H9 (cell line): ENCODE measurements around the gene SNTN. TPM values are rescaled to one million over a fixed set of nuclear protein-coding genes. Genes with fewer than 3 reads are reported as not detected.
"Not testable (repeated sequence)": the region's sequence is repeated elsewhere in the genome, so short reads cannot be mapped to it uniquely, and the experiment has no call there.

Experiments used
- DNase-seq: peaks from one replicate; pipeline ENCODE4 v3.0.0-alpha.2; 2017
- H2AFZ ChIP-seq: one replicate; pipeline ENCODE4 v1.6.1; 2013; ENCODE audit warnings: mild to moderate bottlenecking, low read length, control low read depth, moderate library complexity
- H2AK5ac ChIP-seq: 2 replicates; pipeline ENCODE4 v1.6.1; 2013; ENCODE audit warnings: low read length, control low read depth, mixed read lengths; ENCODE audit not compliant: insufficient read length
- H2BK120ac ChIP-seq: one replicate; pipeline ENCODE4 v1.6.1; 2013; ENCODE audit warnings: low read depth, mild to moderate bottlenecking, low read length, control low read depth, inconsistent platforms; ENCODE audit not compliant: poor library complexity, severe bottlenecking
- H2BK12ac ChIP-seq: 2 replicates; pipeline ENCODE4 v1.6.1; 2013; ENCODE audit warnings: low read length, control low read depth, mixed read lengths, low read depth; ENCODE audit not compliant: insufficient read length
- H2BK15ac ChIP-seq: 2 replicates; pipeline ENCODE4 v1.6.1; 2013; ENCODE audit warnings: low read depth, low read length, control low read depth
- H2BK20ac ChIP-seq: one replicate; pipeline ENCODE4 v1.6.1; 2013; ENCODE audit warnings: low read depth, mild to moderate bottlenecking, low read length, control low read depth, inconsistent platforms; ENCODE audit not compliant: poor library complexity, severe bottlenecking
- H2BK5ac ChIP-seq: 2 replicates; pipeline ENCODE4 v1.6.1; 2013; ENCODE audit warnings: low read length, control low read depth, mixed read lengths; ENCODE audit not compliant: insufficient read length
- H3K14ac ChIP-seq: 2 replicates; pipeline ENCODE4 v1.6.1; 2013; ENCODE audit warnings: low read length, control low read depth; ENCODE audit not compliant: insufficient read depth
- H3K18ac ChIP-seq: 2 replicates; pipeline ENCODE4 v1.6.1; 2013; ENCODE audit warnings: low read depth, mild to moderate bottlenecking, mixed read lengths, low read length, control low read depth; ENCODE audit not compliant: insufficient read length
- H3K23ac ChIP-seq: 2 replicates; pipeline ENCODE4 v1.6.1; 2013; ENCODE audit warnings: low read length, control low read depth, mixed read lengths, low read depth; ENCODE audit not compliant: insufficient read length
- H3K23me2 ChIP-seq: 2 replicates; pipeline ENCODE4 v1.6.1; 2013; ENCODE audit warnings: low read depth, mild to moderate bottlenecking, mixed read lengths, low read length, control low read depth; ENCODE audit not compliant: insufficient read length, poor library complexity, severe bottlenecking
- H3K27ac ChIP-seq: 2 replicates; pipeline ENCODE4 v1.5.1; 2013; ENCODE audit warnings: low read length, control low read depth, mixed read lengths, low read depth; ENCODE audit not compliant: insufficient read length
- H3K27me3 ChIP-seq: 2 replicates; pipeline ENCODE4 v1.6.1; 2013; ENCODE audit warnings: low read length, control low read depth, inconsistent platforms; ENCODE audit not compliant: insufficient read depth
- H3K4ac ChIP-seq: 2 replicates; pipeline ENCODE4 v1.6.1; 2013; ENCODE audit warnings: low read depth, mild to moderate bottlenecking, control low read depth, inconsistent platforms, low read length, moderate library complexity
- H3K4me1 ChIP-seq: 2 replicates; pipeline ENCODE4 v1.6.1; 2013; ENCODE audit warnings: low read length, control low read depth, inconsistent platforms; ENCODE audit not compliant: insufficient read depth
- H3K4me2 ChIP-seq: 2 replicates; pipeline ENCODE4 v1.6.1; 2013; ENCODE audit warnings: low read length, control low read depth, mixed read lengths; ENCODE audit not compliant: insufficient read length, insufficient read depth
- H3K56ac ChIP-seq: 2 replicates; pipeline ENCODE4 v1.6.1; 2013; ENCODE audit warnings: low read depth, mild to moderate bottlenecking, mixed read lengths, low read length, control low read depth; ENCODE audit not compliant: insufficient read length
- H3K79me1 ChIP-seq: 2 replicates; pipeline ENCODE4 v1.6.1; 2013; ENCODE audit warnings: low read depth, mild to moderate bottlenecking, moderate library complexity, low read length, control low read depth, inconsistent platforms; ENCODE audit not compliant: insufficient read depth, poor library complexity, severe bottlenecking
- H3K79me2 ChIP-seq: 2 replicates; pipeline ENCODE4 v1.6.1; 2013; ENCODE audit warnings: low read length, control low read depth, inconsistent platforms; ENCODE audit not compliant: insufficient read depth
- H3K9ac ChIP-seq: 2 replicates; pipeline ENCODE4 v1.6.1; 2013; ENCODE audit warnings: low read length, control low read depth, mixed read lengths; ENCODE audit not compliant: insufficient read length; ENCODE audit errors: extremely low read depth
- H3K9me3 ChIP-seq: one replicate; pipeline ENCODE4 v1.6.1; 2013; ENCODE audit warnings: low read depth, low read length, inconsistent platforms; ENCODE audit not compliant: control insufficient read depth
- H3T11ph ChIP-seq: one replicate; pipeline ENCODE4 v1.6.1; 2013; ENCODE audit warnings: mild to moderate bottlenecking, low read length, control low read depth, inconsistent platforms
- H4K20me1 ChIP-seq: one replicate; pipeline ENCODE4 v1.6.1; 2013; ENCODE audit not compliant: control insufficient read depth, insufficient read length, insufficient read depth
- H4K5ac ChIP-seq: 2 replicates; pipeline ENCODE4 v1.6.1; 2013; ENCODE audit warnings: low read depth, mild to moderate bottlenecking, mixed read lengths, low read length, control low read depth; ENCODE audit not compliant: insufficient read length
- H4K8ac ChIP-seq: replicated peaks from 2 replicates; pipeline ENCODE4 v1.6.1; 2013; ENCODE audit warnings: low read length, control low read depth, mixed read lengths, low read depth; ENCODE audit not compliant: insufficient read length
- H4K91ac ChIP-seq: 2 replicates; pipeline ENCODE4 v1.6.1; 2013; ENCODE audit warnings: low read depth, mild to moderate bottlenecking, moderate library complexity, mixed read lengths, low read length, control low read depth; ENCODE audit not compliant: insufficient read length
- H3K27ac Mint-ChIP-seq, 3 experiments: 2 replicates in 2 of 3; 3 replicates in 1 of 3; pipeline ENCODE4 v1.8.0; 2020 to 2021; ENCODE audit warnings: mixed read lengths in 3 of 3, mild to moderate bottlenecking in 1 of 3, moderate library complexity in 1 of 3
- H3K27me3 Mint-ChIP-seq: 2 replicates; pipeline ENCODE4 v1.8.0; 2021; ENCODE audit warnings: low read depth, mild to moderate bottlenecking, moderate library complexity, mixed read lengths
- H3K36me3 Mint-ChIP-seq, 3 experiments: 2 replicates in 2 of 3; 3 replicates in 1 of 3; pipeline ENCODE4 v1.8.0; 2020 to 2021; ENCODE audit warnings: low read depth in 3 of 3, mixed read lengths in 3 of 3; ENCODE audit not compliant: insufficient read depth in 1 of 3
- H3K4me1 Mint-ChIP-seq, 2 experiments: 2 replicates each; pipeline ENCODE4 v1.8.0; 2020; ENCODE audit warnings: mixed read lengths in 2 of 2
- H3K4me3 Mint-ChIP-seq, 2 experiments: 2 replicates in 1 of 2; 3 replicates in 1 of 2; pipeline ENCODE4 v1.8.0; 2020 to 2021; ENCODE audit warnings: mild to moderate bottlenecking in 2 of 2, mixed read lengths in 2 of 2, moderate library complexity in 1 of 2
- H3K9me3 Mint-ChIP-seq, 2 experiments: 2 replicates in 1 of 2; 3 replicates in 1 of 2; pipeline ENCODE4 v1.8.0; 2020; ENCODE audit warnings: mild to moderate bottlenecking in 2 of 2, mixed read lengths in 2 of 2, moderate library complexity in 1 of 2
- WGBS: extraction: QIAGEN DNeasy Blood & Tissue Kit; methylation state at CpG from one replicate; pipeline ENCODE4 v1.1.7; 2013; ENCODE audit warnings: missing lambda C conversion rate, low lambda C conversion rate, mixed read lengths; ENCODE audit not compliant: insufficient read length; ENCODE audit errors: extremely low coverage; 5-methylcytosine and 5-hydroxymethylcytosine counted together
- total RNA-seq: library from RNA; stranded (reverse); gene quantifications from 2 replicates; pipeline ENCODE4 v1.2.1, GENCODE V29; 2021
- TF ChIP-seq, protein P1 (sequence below): fragments of 200-600 bp; sonication (generic); conservative IDR thresholded peaks from 3 replicates; pipeline ENCODE4 v1.8.0; 2021; ENCODE audit warnings: antibody characterized with exemption, mild to moderate bottlenecking

The SNTN gene
- total RNA-seq, 1 experiment from 2014 or later: not detected

DNA sequence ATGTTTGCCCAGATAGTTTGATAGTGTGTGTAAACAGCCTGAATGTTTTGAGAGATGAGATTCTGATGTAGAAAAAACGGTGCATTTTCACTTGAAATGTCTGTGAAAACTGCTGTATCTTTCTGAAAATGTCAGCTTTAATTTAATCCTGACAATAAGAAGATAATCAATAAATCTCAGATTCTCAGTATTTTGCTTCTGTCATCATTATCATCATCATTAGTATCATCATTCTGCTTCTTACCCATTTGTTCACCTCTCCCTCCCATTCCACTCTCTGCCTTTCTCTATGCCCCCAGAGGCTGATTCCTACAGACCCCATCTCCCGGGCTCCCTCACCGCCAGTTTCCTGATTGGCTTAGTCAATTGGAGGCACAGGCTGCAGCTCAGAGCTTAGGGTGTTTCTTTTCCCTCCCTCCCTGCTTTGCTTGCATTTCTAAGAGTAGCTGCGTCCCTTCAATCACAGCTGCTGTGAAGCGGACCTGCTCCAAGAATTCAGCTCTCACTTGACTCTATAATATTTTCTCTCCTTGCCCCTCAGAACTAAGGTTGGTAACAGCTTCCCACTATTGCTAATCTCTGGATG, 8.2 kb upstream of the SNTN start:
- DNase-seq: peak; percentile 56

DNA sequence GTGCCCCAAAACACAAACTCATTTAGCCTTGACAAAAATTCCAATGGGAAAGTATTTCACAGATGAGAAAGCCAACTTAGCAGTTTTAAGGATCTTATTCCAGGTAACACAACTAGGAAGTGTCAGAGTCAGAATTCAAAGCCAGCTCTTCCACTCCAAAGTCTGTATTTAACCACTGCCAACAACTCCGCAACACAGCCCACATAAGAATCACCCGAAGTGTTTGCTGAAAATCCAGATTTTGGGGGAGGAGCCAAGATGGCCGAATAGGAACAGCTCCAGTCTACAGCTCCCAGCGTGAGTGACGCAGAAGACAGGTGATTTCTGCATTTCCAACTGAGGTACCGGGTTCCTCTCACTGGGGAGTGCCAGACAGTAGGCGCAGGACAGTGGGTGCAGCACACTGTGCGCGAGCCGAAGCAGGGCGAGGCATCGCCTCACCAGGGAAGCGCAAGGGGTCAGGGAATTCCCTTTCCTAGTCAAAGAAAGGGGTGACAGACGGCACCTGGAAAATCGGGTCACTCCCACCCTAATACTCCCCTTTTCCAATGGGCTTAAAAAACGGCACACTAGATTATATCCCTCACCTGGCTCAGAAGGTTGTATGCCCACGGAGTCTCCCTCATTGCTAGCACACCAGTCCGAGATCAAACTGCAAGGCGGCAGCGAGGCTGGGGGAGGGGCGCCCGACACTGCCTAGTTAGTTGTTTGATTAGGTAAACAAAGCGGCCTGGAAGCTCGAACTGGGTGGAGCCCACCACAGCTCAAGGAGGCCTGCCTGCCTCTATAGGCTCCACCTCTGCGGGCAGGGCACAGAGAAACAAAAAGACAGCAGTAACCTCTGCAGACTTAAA, 7.3 kb upstream of the SNTN start:
- peaks cover 0 to 20% (median 5%) of the 10 kb centered on the region in 3 experiments; a peak in 2 of 7 replicates for H3K36me3 Mint-ChIP-seq
- not testable (repeated sequence) for H2BK5ac ChIP-seq, H4K20me1 ChIP-seq, H2BK20ac ChIP-seq, H3K9me3 ChIP-seq, H3K79me2 ChIP-seq, H3K27ac ChIP-seq, H3K27me3 ChIP-seq, H2AK5ac ChIP-seq, H4K5ac ChIP-seq, H3K79me1 ChIP-seq, H2AFZ ChIP-seq, H3T11ph ChIP-seq, H3K56ac ChIP-seq, H3K23me2 ChIP-seq, H4K8ac ChIP-seq, H3K4me1 ChIP-seq, H3K9ac ChIP-seq, H2BK15ac ChIP-seq, H2BK120ac ChIP-seq, H4K91ac ChIP-seq, H2BK12ac ChIP-seq, H3K23ac ChIP-seq, H3K4ac ChIP-seq
- peak overlapping the region; percentile 74 to 92 for H3K4me3 Mint-ChIP-seq
- peaks cover 16 to 22% of the 10 kb centered on the region in 2 experiments for H3K4me1 Mint-ChIP-seq
- peak overlapping the region; percentile 59 to 94 (median 69); a peak in 4 of 7 replicates for H3K27ac Mint-ChIP-seq
- H3K9me3 Mint-ChIP-seq: peaks cover 11 to 18% of the 10 kb centered on the region in 2 experiments; a peak in 4 of 5 replicates
- H3K4me2 ChIP-seq: peak overlapping the region; percentile 20
- peak overlapping the region; percentile 87 for H3K18ac ChIP-seq
- DNase-seq: peak; percentile 72
- WGBS: no CpG with 5 or more reads among the region's 25 CpGs
- H3K27me3 Mint-ChIP-seq: peaks cover 13% of the 10 kb centered on the region
- H3K14ac ChIP-seq: peak overlapping the region; percentile 82; the same call in 1 of the 2 replicates

More for the DNA sequence above, 8.2 kb upstream of the SNTN start:
- no CpG with 5 or more reads among the region's 5 CpGs for WGBS
- Histone ChIP-seq H3K4me2 (peak overlapping the region; percentile 20), H3K23me2 (no peaks in the 10 kb centered on the region), H3K27me3 (no peaks in the 10 kb centered on the region), H3K9ac (no peak overlapping the region), H3K4me1 (peaks cover 5% of the 10 kb centered on the region; the same call in 1 of the 2 replicates), H2BK15ac (no peak overlapping the region), H2BK120ac (no peak overlapping the region), H3K79me1 (no peaks in the 10 kb centered on the region), H2BK20ac (no peak overlapping the region), H4K20me1 (no peaks in the 10 kb centered on the region), H3K79me2 (no peaks in the 10 kb centered on the region), H4K91ac (no peak overlapping the region), H2BK12ac (no peak overlapping the region), H4K8ac (no peak overlapping the region), H3K4ac (no peak overlapping the region), H4K5ac (no peak overlapping the region), H3K9me3 (no peaks in the 10 kb centered on the region), H3K56ac (no peak overlapping the region), H3K18ac (no peak overlapping the region), H3K27ac (no peak overlapping the region), H2AK5ac (no peak overlapping the region), H3K14ac (no peak overlapping the region), H2BK5ac (no peak overlapping the region), H3T11ph (no peak overlapping the region), H3K23ac (no peak overlapping the region), H2AFZ (no peak overlapping the region)
- Mint-ChIP-seq H3K36me3 (peaks cover 0 to 20% (median 5%) of the 10 kb centered on the region in 3 experiments; a peak in 2 of 7 replicates), H3K4me1 (peaks cover 16 to 22% of the 10 kb centered on the region in 2 experiments), H3K27me3 (peaks cover 13% of the 10 kb centered on the region), H3K4me3 (peak overlapping the region in 1 of 2 experiments; percentile 92; a peak in 2 of 5 replicates), H3K9me3 (peaks cover 10 to 18% of the 10 kb centered on the region in 2 experiments; a peak in 4 of 5 replicates), H3K27ac (no peak overlapping the region; a peak in 1 of 7 replicates)
- TF ChIP-seq, protein P1, sequence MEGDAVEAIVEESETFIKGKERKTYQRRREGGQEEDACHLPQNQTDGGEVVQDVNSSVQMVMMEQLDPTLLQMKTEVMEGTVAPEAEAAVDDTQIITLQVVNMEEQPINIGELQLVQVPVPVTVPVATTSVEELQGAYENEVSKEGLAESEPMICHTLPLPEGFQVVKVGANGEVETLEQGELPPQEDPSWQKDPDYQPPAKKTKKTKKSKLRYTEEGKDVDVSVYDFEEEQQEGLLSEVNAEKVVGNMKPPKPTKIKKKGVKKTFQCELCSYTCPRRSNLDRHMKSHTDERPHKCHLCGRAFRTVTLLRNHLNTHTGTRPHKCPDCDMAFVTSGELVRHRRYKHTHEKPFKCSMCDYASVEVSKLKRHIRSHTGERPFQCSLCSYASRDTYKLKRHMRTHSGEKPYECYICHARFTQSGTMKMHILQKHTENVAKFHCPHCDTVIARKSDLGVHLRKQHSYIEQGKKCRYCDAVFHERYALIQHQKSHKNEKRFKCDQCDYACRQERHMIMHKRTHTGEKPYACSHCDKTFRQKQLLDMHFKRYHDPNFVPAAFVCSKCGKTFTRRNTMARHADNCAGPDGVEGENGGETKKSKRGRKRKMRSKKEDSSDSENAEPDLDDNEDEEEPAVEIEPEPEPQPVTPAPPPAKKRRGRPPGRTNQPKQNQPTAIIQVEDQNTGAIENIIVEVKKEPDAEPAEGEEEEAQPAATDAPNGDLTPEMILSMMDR: no peak
